ENCODE measurements around the gene HORMAD2. TPM values are rescaled to one million over a fixed set of nuclear protein-coding genes. Genes with fewer than 3 reads are reported as not detected.

HORMAD2 gene
- total RNA-seq (under 1 TPM; 0.11 to 0.59 TPM), polyA plus RNA-seq (ENCODE audit: insufficient read length in 2 of 2) (under 1 TPM; 0.15 to 0.86 TPM)
- long read RNA-seq, donor 1: 0 reads
- long read RNA-seq, donor 2: 0 reads
- long read RNA-seq, donor 3: 0 reads
- long read RNA-seq, donor 4: 0 reads

- Histone ChIP-seq H3K27ac (ENCODE audit: low read depth, low read length) (no peak within 1 kb of the TSS), H3K27me3 (ENCODE audit: control insufficient read depth, insufficient read depth, low read length) (no peaks in the 10 kb centered on the region), H3K4me1 (ENCODE audit: control insufficient read depth, insufficient read depth, low read length) (peaks cover 14% of the 10 kb centered on the region), H3K36me3 (ENCODE audit: control insufficient read depth, insufficient read depth, low read length) (no peaks in the 10 kb centered on the region), H3K9me3 (ENCODE audit: control insufficient read depth, insufficient read depth, low read length) (no peaks in the 10 kb centered on the region), H3K4me3 (ENCODE audit: low read depth, low read length) (peak within 1 kb of the TSS; percentile 24)
- WGBS (ENCODE audit: insufficient coverage): 11% methylated on average over 50 of the region's 53 CpGs
- DNase-seq (ENCODE audit: low read depth in 4 of 6, low spot score in 6 of 6): peak; percentile 22 to 89 (median 58)
These were observed at the start of gene HORMAD2 for GRCh38 chr22:30079952-30080533. HORMAD2 (plus strand) TSS chr22:30080464; CDS start chr22:30093953, 13,489 bp downstream.

GRCh38 chr22:30031328-30031727 lies 48.9 kb upstream of the HORMAD2 start:
- H3K4me1 ChIP-seq (ENCODE audit: control insufficient read depth, insufficient read depth, low read length): peaks cover 38% of the 10 kb centered on the region
- H3K27me3 ChIP-seq (ENCODE audit: control insufficient read depth, insufficient read depth, low read length): no peaks in the 10 kb centered on the region
- no peaks in the 10 kb centered on the region for H3K9me3 ChIP-seq (ENCODE audit: control insufficient read depth, insufficient read depth, low read length)
- no peak overlapping the region for H3K27ac ChIP-seq (ENCODE audit: low read depth, low read length)
- no peak for DNase-seq (ENCODE audit: low read depth in 4 of 6, low spot score in 6 of 6)
- H3K4me3 ChIP-seq (ENCODE audit: low read depth, low read length): no peak overlapping the region
- peaks cover 20% of the 10 kb centered on the region for H3K36me3 ChIP-seq (ENCODE audit: control insufficient read depth, insufficient read depth, low read length)
- WGBS (ENCODE audit: insufficient coverage): no CpG with 5 or more reads among the region's 3 CpGs

- no peaks in the 10 kb centered on the region for H3K27me3 ChIP-seq (ENCODE audit: control insufficient read depth, insufficient read depth, low read length)
- no peak for DNase-seq (ENCODE audit: low read depth in 4 of 6, low spot score in 6 of 6)
- H3K9me3 ChIP-seq (ENCODE audit: control insufficient read depth, insufficient read depth, low read length): no peaks in the 10 kb centered on the region
- H3K36me3 ChIP-seq (ENCODE audit: control insufficient read depth, insufficient read depth, low read length): peaks cover 14% of the 10 kb centered on the region
- WGBS (ENCODE audit: insufficient coverage): no CpG with 5 or more reads among the region's 2 CpGs
- H3K4me3 ChIP-seq (ENCODE audit: low read depth, low read length): no peak overlapping the region
- no peak overlapping the region for H3K27ac ChIP-seq (ENCODE audit: low read depth, low read length)
- peaks cover 40% of the 10 kb centered on the region for H3K4me1 ChIP-seq (ENCODE audit: control insufficient read depth, insufficient read depth, low read length)
These were observed 48.4 kb upstream of the HORMAD2 start for GRCh38 chr22:30031764-30032455.

GRCh38 chr22:30033137-30033536 lies 47.1 kb upstream of the HORMAD2 start:
- Histone ChIP-seq H3K36me3 (ENCODE audit: control insufficient read depth, insufficient read depth, low read length) (peaks cover 10% of the 10 kb centered on the region), H3K27ac (ENCODE audit: low read depth, low read length) (no peak overlapping the region), H3K4me3 (ENCODE audit: low read depth, low read length) (no peak overlapping the region), H3K9me3 (ENCODE audit: control insufficient read depth, insufficient read depth, low read length) (no peaks in the 10 kb centered on the region), H3K27me3 (ENCODE audit: control insufficient read depth, insufficient read depth, low read length) (no peaks in the 10 kb centered on the region), H3K4me1 (ENCODE audit: control insufficient read depth, insufficient read depth, low read length) (peaks cover 36% of the 10 kb centered on the region)
- WGBS (ENCODE audit: insufficient coverage): 100% methylated on average over 2 of the region's 4 CpGs
- DNase-seq (ENCODE audit: low read depth in 4 of 6, low spot score in 6 of 6): no peak

- Histone ChIP-seq H3K4me3 (ENCODE audit: low read depth, low read length) (no peak overlapping the region), H3K27me3 (ENCODE audit: control insufficient read depth, insufficient read depth, low read length) (no peaks in the 10 kb centered on the region), H3K27ac (ENCODE audit: low read depth, low read length) (no peak overlapping the region), H3K4me1 (ENCODE audit: control insufficient read depth, insufficient read depth, low read length) (peaks cover 28% of the 10 kb centered on the region), H3K36me3 (ENCODE audit: control insufficient read depth, insufficient read depth, low read length) (peaks cover 8% of the 10 kb centered on the region), H3K9me3 (ENCODE audit: control insufficient read depth, insufficient read depth, low read length) (no peaks in the 10 kb centered on the region)
- 75% methylated on average over 3 of the region's 5 CpGs for WGBS (ENCODE audit: insufficient coverage)
- no peak for DNase-seq (ENCODE audit: low read depth in 4 of 6, low spot score in 6 of 6)
These were observed 46.4 kb upstream of the HORMAD2 start for GRCh38 chr22:30033901-30034300.

GRCh38 chr22:30036656-30037055 lies 43.6 kb upstream of the HORMAD2 start:
- Histone ChIP-seq H3K36me3 (ENCODE audit: control insufficient read depth, insufficient read depth, low read length) (peaks cover 8% of the 10 kb centered on the region), H3K27ac (ENCODE audit: low read depth, low read length) (no peak overlapping the region), H3K4me1 (ENCODE audit: control insufficient read depth, insufficient read depth, low read length) (peaks cover 27% of the 10 kb centered on the region), H3K4me3 (ENCODE audit: low read depth, low read length) (no peak overlapping the region), H3K9me3 (ENCODE audit: control insufficient read depth, insufficient read depth, low read length) (no peaks in the 10 kb centered on the region), H3K27me3 (ENCODE audit: control insufficient read depth, insufficient read depth, low read length) (no peaks in the 10 kb centered on the region)
- DNase-seq (ENCODE audit: low read depth in 4 of 6, low spot score in 6 of 6): no peak
- 90% methylated on average over 2 of the region's 2 CpGs for WGBS (ENCODE audit: insufficient coverage)

GRCh38 chr22:30038219-30038618 lies 42.0 kb upstream of the HORMAD2 start:
- WGBS (ENCODE audit: insufficient coverage): 93% methylated on average over 2 of the region's 3 CpGs
- H3K4me1 ChIP-seq (ENCODE audit: control insufficient read depth, insufficient read depth, low read length): peaks cover 27% of the 10 kb centered on the region
- H3K27ac ChIP-seq (ENCODE audit: low read depth, low read length): no peak overlapping the region
- no peaks in the 10 kb centered on the region for H3K9me3 ChIP-seq (ENCODE audit: control insufficient read depth, insufficient read depth, low read length)
- H3K36me3 ChIP-seq (ENCODE audit: control insufficient read depth, insufficient read depth, low read length): peaks cover 8% of the 10 kb centered on the region
- no peak for DNase-seq (ENCODE audit: low read depth in 4 of 6, low spot score in 6 of 6)
- H3K4me3 ChIP-seq (ENCODE audit: low read depth, low read length): no peak overlapping the region
- no peaks in the 10 kb centered on the region for H3K27me3 ChIP-seq (ENCODE audit: control insufficient read depth, insufficient read depth, low read length)

GRCh38 chr22:30040499-30041260 lies 39.6 kb upstream of the HORMAD2 start:
- WGBS (ENCODE audit: insufficient coverage): 98% methylated on average over 8 of the region's 11 CpGs
- H3K27me3 ChIP-seq (ENCODE audit: control insufficient read depth, insufficient read depth, low read length): no peaks in the 10 kb centered on the region

GRCh38 chr22:30041475-30041874 lies 38.8 kb upstream of the HORMAD2 start:
- Histone ChIP-seq H3K4me1 (ENCODE audit: control insufficient read depth, insufficient read depth, low read length) (peaks cover 9% of the 10 kb centered on the region), H3K27ac (ENCODE audit: low read depth, low read length) (no peak overlapping the region), H3K9me3 (ENCODE audit: control insufficient read depth, insufficient read depth, low read length) (no peaks in the 10 kb centered on the region), H3K27me3 (ENCODE audit: control insufficient read depth, insufficient read depth, low read length) (no peaks in the 10 kb centered on the region), H3K4me3 (ENCODE audit: low read depth, low read length) (no peak overlapping the region), H3K36me3 (ENCODE audit: control insufficient read depth, insufficient read depth, low read length) (peaks cover 3% of the 10 kb centered on the region)
- WGBS (ENCODE audit: insufficient coverage): 90% methylated on average over 2 of the region's 2 CpGs
- no peak for DNase-seq (ENCODE audit: low read depth in 4 of 6, low spot score in 6 of 6)

More at GRCh38 chr22:30040499-30041260, 39.6 kb upstream of the HORMAD2 start:
- peaks cover 17% of the 10 kb centered on the region for H3K4me1 ChIP-seq (ENCODE audit: control insufficient read depth, insufficient read depth, low read length)
- H3K36me3 ChIP-seq (ENCODE audit: control insufficient read depth, insufficient read depth, low read length): no peaks in the 10 kb centered on the region
- no peak overlapping the region for H3K4me3 ChIP-seq (ENCODE audit: low read depth, low read length)
- H3K27ac ChIP-seq (ENCODE audit: low read depth, low read length): no peak overlapping the region
- H3K9me3 ChIP-seq (ENCODE audit: control insufficient read depth, insufficient read depth, low read length): no peaks in the 10 kb centered on the region
- no peak for DNase-seq (ENCODE audit: low read depth in 4 of 6, low spot score in 6 of 6)
